ENCODE data around the gene MCTP2.

- no peak for TF ChIP-seq TAF1 (IDR thresholded peaks at IDR 0.05; ENCODE audit: low read depth, low read length)
- no peak for TF ChIP-seq SIN3A (conservative IDR thresholded peaks at IDR 0.05 in 1 of 2, IDR thresholded peaks at IDR 0.05 in 1 of 2; ENCODE audit: low read depth in 1 of 2, low read length in 2 of 2)
- TF ChIP-seq KDM1A (IDR thresholded peaks at IDR 0.05; ENCODE audit: borderline replicate concordance, low read length): no peak
- no peak for TF ChIP-seq CREB1 (IDR thresholded peaks at IDR 0.05)
- TF ChIP-seq, protein P1, sequence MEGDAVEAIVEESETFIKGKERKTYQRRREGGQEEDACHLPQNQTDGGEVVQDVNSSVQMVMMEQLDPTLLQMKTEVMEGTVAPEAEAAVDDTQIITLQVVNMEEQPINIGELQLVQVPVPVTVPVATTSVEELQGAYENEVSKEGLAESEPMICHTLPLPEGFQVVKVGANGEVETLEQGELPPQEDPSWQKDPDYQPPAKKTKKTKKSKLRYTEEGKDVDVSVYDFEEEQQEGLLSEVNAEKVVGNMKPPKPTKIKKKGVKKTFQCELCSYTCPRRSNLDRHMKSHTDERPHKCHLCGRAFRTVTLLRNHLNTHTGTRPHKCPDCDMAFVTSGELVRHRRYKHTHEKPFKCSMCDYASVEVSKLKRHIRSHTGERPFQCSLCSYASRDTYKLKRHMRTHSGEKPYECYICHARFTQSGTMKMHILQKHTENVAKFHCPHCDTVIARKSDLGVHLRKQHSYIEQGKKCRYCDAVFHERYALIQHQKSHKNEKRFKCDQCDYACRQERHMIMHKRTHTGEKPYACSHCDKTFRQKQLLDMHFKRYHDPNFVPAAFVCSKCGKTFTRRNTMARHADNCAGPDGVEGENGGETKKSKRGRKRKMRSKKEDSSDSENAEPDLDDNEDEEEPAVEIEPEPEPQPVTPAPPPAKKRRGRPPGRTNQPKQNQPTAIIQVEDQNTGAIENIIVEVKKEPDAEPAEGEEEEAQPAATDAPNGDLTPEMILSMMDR (IDR thresholded peaks at IDR 0.05; ENCODE audit: control extremely low read depth in 1 of 3, insufficient read depth in 1 of 3, low read depth in 1 of 3, low read length in 3 of 3): no peak
- TF ChIP-seq EP300 (IDR thresholded peaks at IDR 0.05; ENCODE audit: borderline replicate concordance in 1 of 2, low read depth in 2 of 2, low read length in 2 of 2): no peak
- TF ChIP-seq CBX5 (IDR thresholded peaks at IDR 0.05; ENCODE audit: low read depth, low read length): no peak
- TF ChIP-seq SP1 (IDR thresholded peaks at IDR 0.05; ENCODE audit: low read depth, low read length): no peak
- no peak for TF ChIP-seq POLR2A (IDR thresholded peaks at IDR 0.05; ENCODE audit: control extremely low read depth in 1 of 2, low read depth in 2 of 2, low read length in 2 of 2)
- TF ChIP-seq EZH2 (IDR thresholded peaks at IDR 0.05; ENCODE audit: low read depth, low read length, severe bottlenecking): no peak
- no peak for TF ChIP-seq KDM5A (IDR thresholded peaks at IDR 0.05; ENCODE audit: low read length)
Measured at GRCh38 chr15:94443186-94443585, 211.8 kb downstream of the MCTP2 start.
